ENCODE results near the gene CHN2.

Gene CHN2

GRCh38 chr7:29248713-29249382 lies 54.3 kb downstream of the CHN2 start:
- no peak overlapping the region for H2AFZ ChIP-seq
- no peaks in the 10 kb centered on the region for H3K79me2 ChIP-seq
- no peak overlapping the region for H3K4me2 ChIP-seq (ENCODE audit: low read length)
- no peaks in the 10 kb centered on the region for H3K27me3 ChIP-seq (ENCODE audit: control insufficient read depth, insufficient read depth, low read length)
- no peaks in the 10 kb centered on the region for H3K9me3 ChIP-seq (ENCODE audit: control insufficient read depth, low read length)
- no peaks in the 10 kb centered on the region for H3K36me3 ChIP-seq (ENCODE audit: control insufficient read depth, insufficient read depth, low read length)
- no peak overlapping the region for H3K27ac ChIP-seq
- no peaks in the 10 kb centered on the region for H3K4me1 ChIP-seq
- H3K4me3 ChIP-seq (ENCODE audit: low read depth, low read length) = no peak overlapping the region
- H3K9ac ChIP-seq = no peak overlapping the region
- no peak for TF ChIP-seq CTCF (IDR thresholded peaks at IDR 0.05)

- Histone ChIP-seq H3K27ac (no peak overlapping the region), H3K9me3 (ENCODE audit: control insufficient read depth, low read length) (no peaks in the 10 kb centered on the region), H3K79me2 (no peaks in the 10 kb centered on the region), H3K9ac (no peak overlapping the region), H3K4me3 (ENCODE audit: low read depth, low read length) (no peak overlapping the region), H3K4me2 (ENCODE audit: low read length) (no peak overlapping the region), H3K36me3 (ENCODE audit: control insufficient read depth, insufficient read depth, low read length) (no peaks in the 10 kb centered on the region), H3K4me1 (no peaks in the 10 kb centered on the region), H2AFZ (no peak overlapping the region), H3K27me3 (ENCODE audit: control insufficient read depth, insufficient read depth, low read length) (no peaks in the 10 kb centered on the region)
- no peak for TF ChIP-seq CTCF (IDR thresholded peaks at IDR 0.05)
These were observed 54.8 kb downstream of the CHN2 start for GRCh38 chr7:29249383-29249750.

GRCh38 chr7:29249860-29250259 lies 55.3 kb downstream of the CHN2 start:
- Histone ChIP-seq H3K79me2 (no peaks in the 10 kb centered on the region), H3K27me3 (ENCODE audit: control insufficient read depth, insufficient read depth, low read length) (no peaks in the 10 kb centered on the region), H3K4me1 (no peaks in the 10 kb centered on the region), H3K36me3 (ENCODE audit: control insufficient read depth, insufficient read depth, low read length) (no peaks in the 10 kb centered on the region), H3K4me3 (ENCODE audit: low read depth, low read length) (no peak overlapping the region), H2AFZ (no peak overlapping the region), H3K27ac (no peak overlapping the region), H3K4me2 (ENCODE audit: low read length) (no peak overlapping the region), H3K9ac (no peak overlapping the region), H3K9me3 (ENCODE audit: control insufficient read depth, low read length) (no peaks in the 10 kb centered on the region)
- TF ChIP-seq CTCF (IDR thresholded peaks at IDR 0.05) = no peak

- no peak overlapping the region for H2AFZ ChIP-seq
- H3K27me3 ChIP-seq (ENCODE audit: control insufficient read depth, insufficient read depth, low read length) = no peaks in the 10 kb centered on the region
- TF ChIP-seq CTCF (IDR thresholded peaks at IDR 0.05) = no peak
- no peaks in the 10 kb centered on the region for H3K9me3 ChIP-seq (ENCODE audit: control insufficient read depth, low read length)
- H3K4me1 ChIP-seq = no peaks in the 10 kb centered on the region
- H3K36me3 ChIP-seq (ENCODE audit: control insufficient read depth, insufficient read depth, low read length) = no peaks in the 10 kb centered on the region
- no peaks in the 10 kb centered on the region for H3K79me2 ChIP-seq
- no peak overlapping the region for H3K27ac ChIP-seq
- no peak overlapping the region for H3K9ac ChIP-seq
- no peak overlapping the region for H3K4me3 ChIP-seq (ENCODE audit: low read depth, low read length)
- no peak overlapping the region for H3K4me2 ChIP-seq (ENCODE audit: low read length)
These were observed 58.6 kb downstream of the CHN2 start for GRCh38 chr7:29253225-29253624.

- no peaks in the 10 kb centered on the region for H3K79me2 ChIP-seq
- no peak for TF ChIP-seq CTCF (IDR thresholded peaks at IDR 0.05)
- H3K4me2 ChIP-seq (ENCODE audit: low read length) = no peak overlapping the region
- no peaks in the 10 kb centered on the region for H3K4me1 ChIP-seq
- no peaks in the 10 kb centered on the region for H3K9me3 ChIP-seq (ENCODE audit: control insufficient read depth, low read length)
- no peaks in the 10 kb centered on the region for H3K36me3 ChIP-seq (ENCODE audit: control insufficient read depth, insufficient read depth, low read length)
- H3K9ac ChIP-seq = no peak overlapping the region
- H3K4me3 ChIP-seq (ENCODE audit: low read depth, low read length) = no peak overlapping the region
- H2AFZ ChIP-seq = no peak overlapping the region
- no peaks in the 10 kb centered on the region for H3K27me3 ChIP-seq (ENCODE audit: control insufficient read depth, insufficient read depth, low read length)
- no peak overlapping the region for H3K27ac ChIP-seq
These were observed 60.0 kb downstream of the CHN2 start for GRCh38 chr7:29254591-29254990.

Data from parathyroid adenoma (tissue), 2 donors.